RWPE1 (cell line): ENCODE results near the gene ZXDC.

Source experiments
- CTCF ChIA-PET: fragments of 350-600 bp; sonication (Branson Sonifier 250); formaldehyde crosslinking; extraction: SDS; loops from one replicate; lab custom pipeline; 2021; lab: Yijun Ruan, JAX
- POLR2A ChIA-PET: fragments of 400-600 bp; formaldehyde crosslinking; extraction: SDS; loops from one replicate; lab custom pipeline; 2020; ENCODE audit warnings: antibody characterized with exemption; ENCODE audit not compliant: low non-redundant PET; lab: Yijun Ruan, JAX
- DNase-seq: peaks from one replicate; pipeline ENCODE4 v3.0.0; 2012; ENCODE audit warnings: low spot score
- H3K27ac ChIP-seq: fragments of 450-650 bp; 2 replicates; pipeline ENCODE4 v1.5.1; 2017
- CTCF ChIP-seq: fragments of 450-650 bp; conservative IDR thresholded peaks from 2 replicates; pipeline ENCODE4 v1.5.1; 2017; ENCODE audit warnings: low read depth, mild to moderate bottlenecking

ZXDC gene

GRCh38 chr3:126502656-126503055 lies 27.0 kb upstream of the ZXDC start:
- TF ChIP-seq CTCF: no peak
- CTCF ChIA-PET: no interaction called here
- POLR2A ChIA-PET: no interaction called here
- no peak overlapping the region for H3K27ac ChIP-seq
- DNase-seq: no peak

GRCh38 chr3:126501736-126502135 lies 26.0 kb upstream of the ZXDC start:
- no peak for TF ChIP-seq CTCF

GRCh38 chr3:126501054-126501453 lies 25.4 kb upstream of the ZXDC start:
- no peak for TF ChIP-seq CTCF
- no peak for DNase-seq
- ChIA-PET POLR2A (no interaction called here), CTCF (no interaction called here)
- no peak overlapping the region for H3K27ac ChIP-seq

More at GRCh38 chr3:126501736-126502135, 26.0 kb upstream of the ZXDC start:
- no peak for DNase-seq
- POLR2A ChIA-PET: no interaction called here
- no peak overlapping the region for H3K27ac ChIP-seq
- CTCF ChIA-PET: no interaction called here

GRCh38 chr3:126500016-126500415 lies 24.3 kb upstream of the ZXDC start:
- POLR2A ChIA-PET: no interaction called here
- TF ChIP-seq CTCF: no peak
- no peak for DNase-seq
- no peak overlapping the region for H3K27ac ChIP-seq
- CTCF ChIA-PET: no interaction called here

GRCh38 chr3:126499401-126499800 lies 23.7 kb upstream of the ZXDC start:
- ChIA-PET POLR2A (no interaction called here), CTCF (no interaction called here)
- H3K27ac ChIP-seq: no peak overlapping the region
- TF ChIP-seq CTCF: no peak
- DNase-seq: no peak

- no peak for TF ChIP-seq CTCF
- ChIA-PET CTCF (no interaction called here), POLR2A (no interaction called here)
- DNase-seq: no peak
- no peak overlapping the region for H3K27ac ChIP-seq
Observed at GRCh38 chr3:126498929-126499328, 23.2 kb upstream of the ZXDC start.

- CTCF ChIA-PET: no interaction called here
- POLR2A ChIA-PET: no interaction called here
Observed at GRCh38 chr3:126498461-126498860, 22.8 kb upstream of the ZXDC start.

More at GRCh38 chr3:126498461-126498860, 22.8 kb upstream of the ZXDC start:
- DNase-seq: no peak
- no peak overlapping the region for H3K27ac ChIP-seq
- no peak for TF ChIP-seq CTCF
